ENCODE data around the gene PARN. TPM values are rescaled to one million over a fixed set of nuclear protein-coding genes. Genes with fewer than 3 reads are reported as not detected.

PARN gene
- polyA plus RNA-seq, 4 donors = 32.7 to 39.3 (median 34.5) TPM

Other genes with a start within 250 kb of the PARN start
- gene BFAR, start 2.7 kb upstream of the PARN start, polyA plus RNA-seq (ENCODE audit: insufficient read length in 4 of 4) = 10 to 100 TPM; 50.6 to 72.9 (median 63.8) TPM
- gene PLA2G10, start 64.0 kb upstream of the PARN start, polyA plus RNA-seq (ENCODE audit: insufficient read length in 4 of 4) = 1 to 10 TPM in 1 of 4 donors, under 1 TPM in 2, not detected in 1; 0.14 to 1.0 (median 0.24) TPM
- 10 to 100 TPM in 2 of 4 donors, 1 to 10 TPM in 2; 4.7 to 14.3 (median 9.5) TPM for gene NPIPA3, start 73.2 kb upstream of the PARN start, polyA plus RNA-seq (ENCODE audit: insufficient read length in 4 of 4)
- 10 to 100 TPM in 1 of 4 donors, 1 to 10 TPM in 1, not detected in 2; 4.1 to 11.6 TPM for gene NPIPA2, start 112.3 kb upstream of the PARN start, polyA plus RNA-seq (ENCODE audit: insufficient read length in 4 of 4)
- 10 to 100 TPM; 66.0 to 87.5 (median 75.2) TPM for gene NOMO1, start 203.5 kb upstream of the PARN start, polyA plus RNA-seq (ENCODE audit: insufficient read length in 4 of 4)

Measured in left renal pelvis (tissue), 4 donors.